Motor neuron (in vitro differentiated cells): ENCODE results near the gene CDC42BPG. TPM values are rescaled to one million over a fixed set of nuclear protein-coding genes. Genes with fewer than 3 reads are reported as not detected.
"Not testable (repeated sequence)": the region's sequence is repeated elsewhere in the genome, so short reads cannot be mapped to it uniquely, and the experiment has no call there.

ENCODE experiments used
- ATAC-seq, 8 experiments: fragments of 200-7000 bp; cut with Tn5 transposase; replicated peaks in 6 of 8; 2 replicates each; pipeline ENCODE4 v1.8.0; 2021; ENCODE audit warnings: mild to moderate bottlenecking in 8 of 8, moderate library complexity in 8 of 8
- H3K27ac ChIP-seq, 2 donors: fragments of 250-450 bp; sonication (Bioruptor Pico); 2 replicates each; pipeline ENCODE4 v1.9.0; 2021; ENCODE audit warnings: antibody characterized with exemption in 2 of 2, mild to moderate bottlenecking in 2 of 2, moderate library complexity in 1 of 2
- H3K4me1 ChIP-seq, 2 donors: fragments of 250-450 bp; sonication (Bioruptor Pico); replicated peaks in 1 of 2; 2 replicates each; pipeline ENCODE4 v1.6.1; 2021; ENCODE audit warnings: antibody characterized with exemption in 2 of 2, mild to moderate bottlenecking in 2 of 2, moderate library complexity in 1 of 2
- H3K4me3 ChIP-seq, 5 donors: fragments of 250-450 bp; sonication (Bioruptor Pico); 2 replicates each; pipeline ENCODE4 v1.9.0; 2021; ENCODE audit warnings: antibody characterized with exemption in 5 of 5, mild to moderate bottlenecking in 5 of 5, moderate library complexity in 4 of 5
- WGBS, 10 experiments: fragments of 450-650 bp; shearing (Covaris generic); methylation state at CpG; one replicate each; pipeline ENCODE4 v1.0.0; 2022; 5-methylcytosine and 5-hydroxymethylcytosine counted together
- in situ Hi-C, 9 experiments: fragments of 400-800 bp; cut with MboI; loops; one replicate each; pipeline ENCODE4 v1.15.0; 2021; ENCODE audit warnings: low sequenced_read_pairs in 9 of 9, low pct_unique_long_range_greater_than_20kb in 2 of 9; ENCODE audit not compliant: unreplicated experiment in 9 of 9
- total RNA-seq, 8 experiments: library from RNA; unstranded; fragments of 300-600 nt; gene quantifications; 2 replicates each; pipeline versions ENCODE4 v1.2.3 to v1.2.4, GENCODE V29; 2022

Gene CDC42BPG
- total RNA-seq, 8 experiments from 2014 or later: 0.05 to 1.2 (median 0.22) TPM; not detected in 1

DNA sequence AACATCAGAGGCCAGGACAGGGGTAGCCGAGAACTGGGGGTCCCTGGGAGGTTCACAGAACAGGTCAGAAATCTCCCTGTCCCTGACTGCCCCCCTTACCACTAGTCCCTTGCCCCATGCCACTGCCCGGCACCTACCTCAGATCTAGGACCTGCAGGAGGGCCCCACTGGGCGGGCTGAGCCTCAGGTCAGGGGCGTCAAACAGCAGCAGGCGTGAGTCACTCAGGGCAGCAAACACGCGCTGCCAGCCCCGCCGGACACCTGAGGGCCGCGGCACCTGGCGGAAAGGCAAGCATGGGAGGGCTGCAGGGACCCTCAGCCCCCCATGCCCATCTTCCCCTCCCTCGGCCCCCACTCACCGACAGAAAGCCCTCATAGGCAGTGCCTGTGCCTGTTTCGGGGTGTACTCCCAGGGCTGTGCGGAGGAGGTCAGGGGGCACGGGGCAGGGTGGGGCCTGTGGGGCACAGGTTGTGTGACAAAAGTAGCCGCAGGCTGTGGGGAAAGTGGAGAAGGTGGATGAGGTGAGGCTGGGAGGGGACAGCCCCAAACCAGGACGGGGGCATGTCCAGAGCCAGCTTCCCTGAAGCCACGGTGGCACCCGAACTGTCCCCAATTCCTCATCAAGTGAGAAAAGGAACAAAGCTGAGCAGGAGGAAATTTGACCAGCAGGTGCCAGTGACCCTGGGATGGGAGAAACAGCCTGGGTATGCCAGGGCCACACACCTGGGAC lies 11.8 kb downstream of the CDC42BPG start:
- no peak for ATAC-seq
- in situ Hi-C loops: no loop called here
- no peak overlapping the region for H3K4me3 ChIP-seq
- 100% methylated on average over 1 of the region's 21 CpGs; no CpG with 5 or more reads in 9 of the 10 experiments for WGBS, 10 experiments
- no peak overlapping the region for H3K27ac ChIP-seq
- H3K4me1 ChIP-seq: no peaks in the 10 kb centered on the region

DNA sequence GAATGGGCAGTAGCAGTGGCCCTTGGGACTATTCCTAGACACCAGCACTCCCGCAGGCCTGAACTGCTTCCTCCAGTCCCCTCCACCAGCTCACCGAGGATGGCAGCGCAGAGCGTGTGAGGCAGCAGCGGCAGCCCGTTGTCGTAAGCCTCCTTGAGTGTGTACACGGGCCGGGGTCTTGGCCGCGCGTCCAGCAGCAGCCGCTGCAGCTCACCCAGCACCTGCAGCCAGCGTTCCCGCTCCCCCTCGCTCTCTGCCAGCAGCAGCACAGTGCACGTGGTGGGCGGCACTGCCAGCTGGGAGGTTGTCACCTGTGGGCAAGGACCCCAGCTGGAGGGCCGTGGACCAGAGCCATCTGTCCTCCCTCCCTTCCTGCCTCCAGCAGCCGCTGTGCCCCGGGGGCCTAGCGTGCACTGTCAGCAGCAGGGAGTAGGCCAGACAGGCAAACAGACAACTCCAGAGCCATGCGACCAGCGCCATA lies 13.0 kb downstream of the CDC42BPG start:
- Histone ChIP-seq H3K4me1 (no peaks in the 10 kb centered on the region), H3K4me3 (no peak overlapping the region), H3K27ac (no peak overlapping the region)
- peak in 2 of 8 experiments; percentile 9 to 10 for ATAC-seq
- in situ Hi-C loops: no loop called here
- WGBS, 10 experiments: 71 to 100% (median 90%) methylated on average over 2 to 10 of the region's 24 CpGs; no CpG with 5 or more reads in 4 of the 10 experiments

DNA sequence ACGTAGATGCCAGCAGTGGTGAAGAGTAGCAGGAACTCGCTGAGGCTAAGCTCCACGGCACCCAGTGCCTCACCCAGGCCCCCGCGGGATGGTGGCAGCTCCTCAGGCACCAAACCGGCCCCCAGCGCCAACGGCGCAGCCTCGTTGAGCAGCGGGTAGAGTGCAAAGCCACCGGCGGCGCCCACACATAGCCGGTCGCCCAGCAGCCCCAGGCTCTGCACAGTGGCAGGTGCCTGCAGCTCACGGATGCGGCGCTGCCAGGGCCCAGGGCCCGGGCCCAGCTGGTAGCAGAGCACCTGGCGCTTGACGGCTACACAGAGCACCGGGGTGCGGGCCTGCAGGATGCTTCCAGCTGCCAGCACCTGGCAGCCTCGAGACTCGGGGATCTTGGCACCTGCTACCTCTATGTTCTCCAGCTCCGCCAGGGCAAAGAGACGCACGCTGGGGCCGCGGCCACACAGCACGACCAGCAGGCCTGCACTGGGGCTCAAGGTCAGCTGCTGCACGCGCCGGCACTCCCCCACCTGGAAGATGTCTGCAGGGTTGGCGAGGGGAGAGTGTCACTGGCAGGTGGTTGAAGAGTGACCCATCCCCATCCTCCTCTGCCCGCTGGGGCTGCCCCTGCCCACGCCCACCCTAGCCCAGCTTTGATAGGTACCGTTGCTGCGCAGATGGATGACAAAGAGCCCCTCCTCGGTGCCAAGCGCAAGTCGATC lies 14.8 kb downstream of the CDC42BPG start:
- in situ Hi-C loops: no loop called here
- H3K4me1 ChIP-seq: no peaks in the 10 kb centered on the region
- no peak overlapping the region for H3K4me3 ChIP-seq
- WGBS, 10 experiments: 20 to 86% (median 80%) methylated on average over 1 to 6 of the region's 43 CpGs; no CpG with 5 or more reads in 6 of the 10 experiments
- peak in 1 of 8 experiments; percentile 5 for ATAC-seq
- no peak overlapping the region for H3K27ac ChIP-seq

DNA sequence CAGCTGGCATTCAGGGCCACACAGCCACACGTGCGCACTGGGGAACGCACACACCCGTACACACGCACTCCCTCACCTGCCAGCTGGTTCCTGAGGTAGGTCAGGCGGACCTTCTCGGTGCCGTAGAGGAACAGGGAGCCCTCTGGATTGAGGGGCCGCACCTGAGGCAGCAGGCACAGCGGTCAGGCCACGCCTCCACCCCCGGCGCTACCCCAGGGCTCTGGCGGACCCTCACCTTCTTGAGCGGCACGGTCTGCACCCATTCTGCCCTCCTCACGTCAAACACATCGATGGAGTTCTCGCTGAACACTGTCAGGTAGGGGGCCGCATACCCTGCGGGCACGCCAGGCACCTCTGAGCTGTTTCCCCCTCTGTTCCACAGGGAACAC lies 17.0 kb downstream of the CDC42BPG start:
- Histone ChIP-seq H3K4me3 (no peak overlapping the region), H3K27ac (no peak overlapping the region), H3K4me1 (no peaks in the 10 kb centered on the region)
- WGBS, 10 experiments: 64 to 100% (median 89%) methylated on average over 1 to 6 of the region's 22 CpGs; no CpG with 5 or more reads in 5 of the 10 experiments
- in situ Hi-C loops: no loop called here
- ATAC-seq: no peak

DNA sequence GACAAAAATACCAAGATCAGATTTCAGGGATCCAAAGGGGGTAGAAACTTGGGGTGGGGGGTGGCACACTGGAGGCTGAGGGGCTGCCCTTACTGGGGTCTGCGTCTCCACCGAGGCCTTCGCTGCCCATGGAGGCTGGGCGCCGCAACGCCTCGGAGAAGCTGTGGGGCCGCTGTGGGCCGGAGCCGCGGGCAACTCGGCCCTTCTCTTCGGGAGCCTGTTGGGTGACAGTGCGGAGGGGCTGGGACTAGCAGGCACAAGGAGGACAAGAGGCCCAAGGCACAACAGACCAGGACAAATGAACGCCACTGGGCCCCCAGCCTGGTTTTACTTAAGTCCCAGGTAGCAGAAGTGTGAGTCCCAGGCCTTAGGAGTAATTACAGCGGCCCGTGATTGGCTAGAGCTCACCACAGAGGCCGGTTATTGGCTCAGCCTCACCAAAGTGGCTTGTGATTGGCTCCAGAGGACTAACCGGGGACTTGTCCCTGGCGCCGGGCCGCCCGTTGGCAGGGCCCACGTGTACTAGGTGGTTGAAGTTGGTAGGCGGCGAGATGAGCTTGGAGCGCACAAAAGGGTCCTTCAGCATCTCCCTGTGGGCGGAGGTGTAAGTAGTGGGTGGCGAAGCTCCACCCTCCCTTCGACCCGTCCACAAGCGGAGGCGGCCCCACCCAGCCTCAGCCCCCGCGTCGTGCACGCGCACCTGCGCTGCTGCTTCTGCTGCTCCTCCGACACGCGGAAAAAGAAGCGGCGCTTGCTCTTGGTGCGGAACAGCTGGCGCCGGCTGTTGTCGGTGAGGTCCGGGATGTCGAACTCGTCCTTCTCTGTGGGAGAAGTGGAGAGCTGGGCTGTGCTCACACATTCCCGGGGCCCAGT lies 17.6 kb downstream of the CDC42BPG start:
- no peak for ATAC-seq
- WGBS, 10 experiments: 40 to 96% (median 84%) methylated on average over 1 to 14 of the region's 52 CpGs; no CpG with 5 or more reads in 6 of the 10 experiments
- H3K27ac ChIP-seq: no peak overlapping the region
- no peaks in the 10 kb centered on the region for H3K4me1 ChIP-seq
- in situ Hi-C loops: no loop called here
- no peak overlapping the region for H3K4me3 ChIP-seq

DNA sequence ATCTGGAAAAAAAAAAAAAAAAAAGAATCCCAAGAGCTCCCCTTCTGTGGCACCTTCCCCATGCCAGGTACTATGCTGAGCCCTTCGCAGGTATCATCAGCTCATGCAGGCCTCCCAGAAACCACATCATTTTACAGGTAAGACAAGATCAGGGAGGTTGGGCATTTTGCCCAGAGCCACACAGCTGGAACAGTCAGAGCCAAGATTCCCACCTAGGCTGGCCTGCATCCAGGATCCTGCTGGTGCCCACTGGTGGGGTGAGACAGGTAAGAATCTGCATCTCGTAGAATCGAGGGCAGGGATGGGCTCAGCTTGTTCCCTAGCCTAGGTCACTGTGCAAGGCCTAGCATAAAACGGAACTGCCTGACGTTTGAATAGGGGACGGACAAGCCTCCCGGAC lies 18.4 kb downstream of the CDC42BPG start:
- Histone ChIP-seq H3K4me3 (no peak overlapping the region), H3K4me1 (no peaks in the 10 kb centered on the region), H3K27ac (no peak overlapping the region)
- ATAC-seq: no peak
- 60 to 100% (median 100%) methylated on average over 1 to 2 of the region's 7 CpGs; no CpG with 5 or more reads in 5 of the 10 experiments for WGBS, 10 experiments
- in situ Hi-C loops: no loop called here

DNA sequence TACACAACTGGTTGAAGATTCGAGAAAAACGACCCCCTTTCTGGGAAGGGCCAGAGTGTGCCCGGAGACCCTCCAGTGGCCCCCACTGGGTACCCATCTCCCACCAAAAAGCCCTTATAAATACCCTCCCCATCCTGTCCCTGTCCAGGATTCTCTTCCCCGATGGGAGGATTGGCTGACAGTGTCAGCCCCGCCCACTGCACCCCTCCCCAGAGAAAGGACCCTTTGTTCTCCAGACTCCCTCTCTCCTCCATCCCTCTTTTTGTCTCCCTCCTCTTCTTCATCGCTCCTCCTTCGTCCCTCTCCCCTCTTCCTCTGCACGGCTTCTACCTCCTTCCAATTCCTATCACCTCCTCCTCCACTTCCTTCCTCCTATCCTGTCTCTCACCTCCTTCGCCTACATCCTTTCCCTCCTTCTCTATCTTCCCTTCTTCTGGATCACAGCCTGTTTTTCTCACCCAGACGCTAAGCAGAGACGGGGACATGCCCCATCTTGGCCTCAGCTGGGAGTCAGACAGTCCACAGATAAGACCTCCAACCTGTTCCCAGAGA lies 20.8 kb downstream of the CDC42BPG start:
- Histone ChIP-seq H3K4me1 (no peaks in the 10 kb centered on the region), H3K27ac (no peak overlapping the region), H3K4me3 (no peak overlapping the region)
- in situ Hi-C loops: no loop called here
- 14 to 87% (median 66%) methylated on average over 4 to 10 of the region's 11 CpGs; no CpG with 5 or more reads in 2 of the 10 experiments for WGBS, 10 experiments
- ATAC-seq: no peak

DNA sequence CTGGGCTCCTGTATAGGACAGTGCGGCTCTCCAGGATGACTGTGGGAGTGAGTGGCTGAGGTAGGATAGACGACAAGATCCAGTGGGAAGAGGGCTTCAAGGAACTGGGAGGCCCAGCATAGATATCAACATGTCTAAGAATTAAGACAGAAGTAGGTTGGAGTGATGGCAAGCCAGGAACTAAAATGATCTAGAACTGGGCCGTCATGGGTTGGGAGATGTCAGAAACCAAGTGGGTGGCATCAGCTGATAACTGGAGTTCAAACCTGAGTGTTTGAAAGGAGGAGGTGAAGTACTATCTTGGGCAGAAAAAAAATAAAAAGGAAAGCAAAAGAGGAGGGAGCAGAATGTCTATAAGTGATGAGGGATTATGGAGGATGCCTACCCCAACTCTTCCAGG lies 27.0 kb downstream of the CDC42BPG start:
- Histone ChIP-seq H3K27ac (no peak overlapping the region), H3K4me3 (no peak overlapping the region), H3K4me1 (no peaks in the 10 kb centered on the region)
- no peak for ATAC-seq
- in situ Hi-C loops: no loop called here
- 75 to 100% (median 83%) methylated on average over 1 to 3 of the region's 3 CpGs; no CpG with 5 or more reads in 3 of the 10 experiments for WGBS, 10 experiments

DNA sequence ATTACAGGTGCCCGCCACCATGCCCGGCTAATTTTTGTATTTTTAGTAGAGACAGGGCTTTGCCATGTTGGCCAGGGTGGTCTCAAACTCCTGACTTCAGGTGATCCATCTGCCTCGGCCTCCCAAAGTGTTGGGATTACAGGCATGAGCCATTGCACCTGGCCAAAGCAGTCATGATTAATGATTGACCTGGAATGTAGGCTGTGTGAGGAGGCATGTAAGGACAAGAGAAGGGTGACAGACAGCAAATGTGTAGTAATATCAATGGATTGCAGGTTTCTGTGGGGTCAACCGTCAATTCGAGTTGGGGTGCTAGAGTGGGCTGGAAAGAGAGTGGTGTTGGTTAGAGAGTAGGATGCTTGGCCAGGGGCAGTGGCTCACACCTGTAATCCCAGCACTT lies 29.0 kb downstream of the CDC42BPG start:
- H3K27ac ChIP-seq, ATAC-seq, H3K4me1 ChIP-seq, in situ Hi-C loops, H3K4me3 ChIP-seq: not testable (repeated sequence)
- WGBS, 10 experiments: 50 to 92% (median 78%) methylated on average over 1 to 5 of the region's 5 CpGs; no CpG with 5 or more reads in 1 of the 10 experiments

DNA sequence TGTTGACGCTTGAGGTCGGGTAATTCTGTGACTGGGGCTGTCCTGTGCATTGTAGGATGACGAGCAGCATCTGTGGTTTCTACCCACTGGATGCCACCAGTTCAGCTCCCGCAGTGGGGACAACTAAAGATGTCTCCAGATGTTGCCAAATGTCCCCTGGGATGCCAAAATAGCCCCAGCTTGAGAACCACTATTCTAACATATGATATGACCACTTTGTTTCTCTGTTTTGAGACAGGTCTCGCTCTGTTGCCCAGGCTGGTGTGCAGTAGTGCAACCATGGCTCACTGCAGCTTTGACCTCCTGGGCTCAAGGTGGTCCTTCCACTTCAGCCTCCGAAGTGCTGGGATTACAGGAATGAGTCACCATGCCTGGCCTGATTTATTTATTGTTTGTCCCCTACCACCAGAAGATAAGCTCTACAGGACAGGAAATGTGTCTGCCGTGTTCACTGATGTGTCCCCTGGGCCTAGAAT lies 29.7 kb downstream of the CDC42BPG start:
- 0 to 91% (median 67%) methylated on average over 1 to 4 of the region's 7 CpGs; no CpG with 5 or more reads in 1 of the 10 experiments for WGBS, 10 experiments

DNA sequence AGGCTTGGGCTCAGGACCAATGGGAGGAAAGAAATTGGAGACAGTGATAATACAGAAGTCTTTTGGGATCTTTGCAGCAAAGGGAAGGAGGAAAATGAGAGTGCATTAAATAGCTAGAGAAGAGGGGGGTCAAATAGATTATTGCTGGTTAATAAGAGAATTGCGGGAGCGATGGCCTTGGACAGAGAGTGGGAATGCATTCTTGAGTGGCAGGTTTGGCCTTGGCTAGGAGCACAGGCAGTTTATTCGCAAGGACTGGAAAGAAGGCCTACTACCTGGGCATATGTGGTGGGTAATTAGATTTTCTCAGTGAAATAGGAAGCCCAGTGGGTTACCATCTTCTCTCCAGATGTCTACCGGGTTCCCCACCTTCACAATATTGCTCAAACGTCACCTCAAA lies 30.6 kb downstream of the CDC42BPG start:
- no peak overlapping the region for H3K4me3 ChIP-seq
- H3K27ac ChIP-seq: no peak overlapping the region
- in situ Hi-C loops: no loop called here
- 60 to 93% (median 81%) methylated on average over 1 to 5 of the region's 5 CpGs; no CpG with 5 or more reads in 2 of the 10 experiments for WGBS, 10 experiments
- H3K4me1 ChIP-seq: peaks cover 7% of the 10 kb centered on the region in 2 donors
- ATAC-seq: no peak

More for the DNA sequence above, 29.7 kb downstream of the CDC42BPG start:
- in situ Hi-C loops: no loop called here
- H3K4me1 ChIP-seq: no peaks in the 10 kb centered on the region
- H3K27ac ChIP-seq: no peak overlapping the region
- no peak for ATAC-seq
- H3K4me3 ChIP-seq: no peak overlapping the region

DNA sequence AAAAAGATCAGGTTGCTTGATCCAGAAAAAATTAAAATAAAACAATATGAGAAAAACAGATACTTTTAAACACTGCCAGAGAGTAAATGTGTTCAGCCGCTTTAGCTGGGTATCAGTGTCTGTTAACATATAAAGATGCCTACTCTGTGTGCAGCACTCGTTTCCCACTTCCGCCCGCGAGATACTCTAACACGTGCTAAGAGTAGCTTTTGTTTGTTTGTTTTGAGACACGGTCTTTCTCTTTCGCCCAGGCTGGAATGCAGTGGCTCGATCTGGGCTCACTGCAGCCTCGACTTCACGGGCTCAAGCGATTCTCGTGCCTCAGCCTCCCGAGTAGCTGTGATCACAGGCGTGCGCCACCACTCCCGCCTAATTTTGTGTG lies 33.6 kb downstream of the CDC42BPG start:
- Histone ChIP-seq H3K27ac (no peak overlapping the region), H3K4me3 (peak overlapping the region; percentile 11 to 91 (median 86))
- 0 to 100% (median 36%) methylated on average over 1 to 15 of the region's 17 CpGs; no CpG with 5 or more reads in 2 of the 10 experiments for whole genome bisulfite sequencing, 10 experiments

More for the DNA sequence above, 33.6 kb downstream of the CDC42BPG start:
- peaks cover 7% of the 10 kb centered on the region in 2 donors for H3K4me1 ChIP-seq
- in situ Hi-C loops: no loop called here
- ATAC-seq: peak in 6 of 8 experiments; percentile 3 to 32 (median 10)
